BE2C (cell line): ENCODE measurements around the gene STRADA.

Source experiments
- DNase-seq: peaks from one replicate; pipeline ENCODE4 v3.0.0-alpha.2; 2020
- H3K27me3 ChIP-seq: fragments of 250-450 bp; sonication (Bioruptor Pico); 2 replicates; pipeline ENCODE4 v1.5.1; 2020; ENCODE audit warnings: mild to moderate bottlenecking
- H3K36me3 ChIP-seq: fragments of 250-450 bp; sonication (Bioruptor Pico); 2 replicates; pipeline ENCODE4 v1.5.1; 2020; ENCODE audit warnings: mild to moderate bottlenecking
- H3K4me1 ChIP-seq: fragments of 250-450 bp; sonication (Bioruptor Pico); 2 replicates; pipeline ENCODE4 v1.5.1; 2020
- H3K4me3 ChIP-seq: 2 replicates; pipeline ENCODE4 v1.5.1; 2011; ENCODE audit warnings: low read depth, low read length
- H3K9me3 ChIP-seq: fragments of 250-450 bp; sonication (Bioruptor Pico); 2 replicates; pipeline ENCODE4 v1.5.1; 2020
- CTCF ChIP-seq: IDR thresholded peaks from 2 replicates; pipeline ENCODE4 v1.5.1; 2012; ENCODE audit warnings: mild to moderate bottlenecking, low read depth, low read length

Gene STRADA

DNA sequence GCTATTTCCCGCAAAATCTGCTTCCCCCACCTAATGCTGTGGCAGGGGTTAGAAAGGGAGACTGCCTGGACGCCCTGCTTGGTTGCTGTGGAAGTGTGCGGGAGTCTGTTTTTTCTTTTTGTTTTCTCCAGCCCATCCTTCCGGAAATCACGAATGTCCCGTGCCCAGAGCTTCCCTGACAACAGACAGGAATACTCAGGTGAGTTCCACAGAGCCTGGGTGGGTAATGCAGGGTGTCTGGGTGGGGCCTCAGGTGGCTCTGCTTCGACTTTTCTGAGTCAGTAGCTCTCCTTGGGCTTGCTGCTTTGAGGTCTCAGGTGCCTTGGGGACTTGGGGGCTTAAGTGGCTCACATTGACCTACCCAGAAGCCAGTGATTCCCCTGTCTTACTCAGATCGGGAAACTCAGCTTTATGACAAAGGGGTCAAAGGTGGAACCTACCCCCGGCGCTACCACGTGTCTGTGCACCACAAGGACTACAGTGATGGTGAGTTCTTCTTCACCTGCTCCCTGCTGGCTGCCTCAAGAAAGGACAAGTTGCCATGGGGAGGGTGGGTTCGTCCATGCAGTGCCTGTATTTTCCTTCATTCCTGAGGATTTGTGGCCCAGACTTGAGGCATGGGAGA, 53.1 kb downstream of the STRADA start:
- DNase-seq = no peak
- Histone ChIP-seq H3K36me3 (peaks cover 63% of the 10 kb centered on the region), H3K4me3 (no peak overlapping the region)

DNA sequence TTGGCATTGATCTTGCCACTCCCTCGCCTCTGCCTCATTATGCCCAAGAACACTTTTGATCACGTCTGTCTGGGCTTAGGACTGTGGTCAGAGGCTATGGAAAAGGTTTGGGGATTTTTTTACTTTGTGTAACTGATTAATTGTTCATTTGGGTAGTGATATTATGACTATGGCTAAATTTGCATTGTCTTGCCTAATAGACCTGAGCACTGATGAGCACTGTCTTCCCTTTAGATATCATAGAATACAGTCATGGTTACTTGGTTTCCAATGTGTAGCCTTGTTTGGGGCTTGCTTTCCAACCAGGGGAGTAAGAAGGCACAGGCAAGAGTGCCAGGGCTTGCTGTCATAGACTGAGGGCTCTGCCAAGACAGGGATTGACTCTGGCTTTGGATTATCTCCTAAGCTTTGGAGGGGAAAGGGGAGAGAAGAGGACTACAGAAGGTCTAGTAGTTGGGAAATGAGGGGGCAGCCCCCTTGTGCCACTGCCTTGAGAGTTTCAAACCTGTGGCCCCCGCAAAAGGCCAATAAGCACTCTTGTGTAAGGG, 55.4 kb downstream of the STRADA start:
- TF ChIP-seq CTCF = no peak
- Histone ChIP-seq H3K4me3 (no peak overlapping the region), H3K4me1 (no peaks in the 10 kb centered on the region), H3K9me3 (no peaks in the 10 kb centered on the region), H3K36me3 (peaks cover 62% of the 10 kb centered on the region), H3K27me3 (no peaks in the 10 kb centered on the region)
- DNase-seq = no peak

More for the DNA sequence above, 53.1 kb downstream of the STRADA start:
- Histone ChIP-seq H3K9me3 (no peaks in the 10 kb centered on the region), H3K27me3 (no peaks in the 10 kb centered on the region), H3K4me1 (no peaks in the 10 kb centered on the region)
- no peak for TF ChIP-seq CTCF

- peaks cover 56% of the 10 kb centered on the region for H3K36me3 ChIP-seq
- H3K4me3 ChIP-seq = no peak overlapping the region
- DNase-seq = no peak
- no peaks in the 10 kb centered on the region for H3K4me1 ChIP-seq
- no peaks in the 10 kb centered on the region for H3K9me3 ChIP-seq
- TF ChIP-seq CTCF = no peak
- no peaks in the 10 kb centered on the region for H3K27me3 ChIP-seq
Measured at GRCh38 chr17:63685578-63685977, 56.0 kb downstream of the STRADA start.

DNA sequence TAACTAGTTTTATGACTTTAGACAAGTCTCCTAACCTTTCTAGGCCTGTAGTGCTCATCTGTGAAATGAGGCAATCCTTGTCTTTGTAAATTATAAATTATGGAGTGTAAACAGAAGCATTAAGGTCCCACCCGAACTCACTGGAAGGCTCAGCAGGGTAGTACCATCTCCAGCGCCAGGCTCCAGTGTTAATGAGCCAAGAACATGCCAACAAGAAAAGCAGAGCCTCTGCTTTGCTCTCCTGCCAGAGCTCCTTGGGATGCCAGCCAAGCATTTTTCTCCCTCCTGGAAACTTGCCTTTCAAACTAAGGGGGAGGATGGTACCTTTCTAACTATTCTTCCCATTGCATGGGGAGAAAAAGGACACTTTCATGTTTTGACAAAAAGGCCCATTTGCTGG, 56.6 kb downstream of the STRADA start:
- H3K4me1 ChIP-seq = 0 out of 2 replicates have a peak, but pooled peaks cover under 1% of the 10 kb centered on the region
- no peak overlapping the region for H3K4me3 ChIP-seq
- H3K27me3 ChIP-seq = no peaks in the 10 kb centered on the region
- TF ChIP-seq CTCF = no peak
- peaks cover 50% of the 10 kb centered on the region for H3K36me3 ChIP-seq
- H3K9me3 ChIP-seq = no peaks in the 10 kb centered on the region
- DNase-seq = no peak

DNA sequence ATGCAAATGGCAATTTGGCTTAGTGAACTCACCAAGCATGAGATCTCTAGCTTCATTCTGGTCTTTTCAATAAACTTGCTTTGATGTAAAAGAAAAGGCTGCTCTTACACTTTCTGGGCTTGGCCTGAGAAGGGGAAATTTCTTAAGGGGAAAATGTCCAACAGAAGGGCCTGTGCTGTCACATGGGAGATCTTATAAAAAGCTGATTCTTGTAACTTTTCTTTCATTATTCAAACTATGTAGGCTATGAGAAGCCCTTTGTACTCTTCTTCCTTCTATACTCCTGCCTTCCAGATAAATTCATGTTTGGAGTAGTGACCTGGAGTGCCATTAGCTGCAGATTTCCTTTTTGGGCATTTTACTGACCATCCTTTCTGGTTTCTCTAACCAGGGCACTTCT, 58.6 kb downstream of the STRADA start:
- TF ChIP-seq CTCF = no peak
- Histone ChIP-seq H3K36me3 (peaks cover 34% of the 10 kb centered on the region), H3K9me3 (no peaks in the 10 kb centered on the region), H3K27me3 (no peaks in the 10 kb centered on the region), H3K4me1 (peaks cover 3% of the 10 kb centered on the region; the same call in 1 of the 2 replicates), H3K4me3 (no peak overlapping the region)
- DNase-seq = no peak

DNA sequence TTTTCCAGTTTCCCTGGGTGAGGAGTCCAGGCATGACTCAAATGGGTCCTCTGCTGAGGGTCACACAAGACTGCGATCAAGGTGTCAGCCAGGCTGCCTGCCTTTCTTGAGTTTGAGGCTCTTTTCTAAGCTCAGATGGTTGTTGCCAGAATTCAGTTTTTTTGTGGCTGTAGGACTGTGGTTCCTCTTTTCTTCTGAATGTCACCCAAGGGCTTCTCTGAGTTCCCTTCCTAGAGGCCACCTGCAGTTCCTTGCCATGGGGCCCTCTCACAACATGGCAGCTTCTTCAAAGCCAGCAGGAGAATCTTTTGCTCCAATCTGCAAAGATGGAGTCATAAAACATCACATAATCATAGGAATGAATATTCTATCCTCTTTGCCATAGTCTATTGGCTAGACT, 59.2 kb downstream of the STRADA start:
- no peak overlapping the region for H3K4me3 ChIP-seq
- peaks cover 36% of the 10 kb centered on the region for H3K36me3 ChIP-seq
- DNase-seq = no peak
- H3K9me3 ChIP-seq = no peaks in the 10 kb centered on the region
- H3K27me3 ChIP-seq = no peaks in the 10 kb centered on the region
- no peak for TF ChIP-seq CTCF
- H3K4me1 ChIP-seq = peaks cover 6% of the 10 kb centered on the region
